PC-3 (cell line): ENCODE data around the gene EXOG.

Experiments
- CTCF ChIP-seq: fragments of 300-600 bp; sonication (generic); conservative IDR thresholded peaks from 2 replicates; pipeline ENCODE4 v1.5.1; 2017; ENCODE audit warnings: antibody characterized with exemption, low read depth, mild to moderate bottlenecking, low read length
- EZH2 ChIP-seq: fragments of 300-600 bp; sonication (generic); IDR thresholded peaks from one replicate; pipeline ENCODE4 v1.6.1; 2017; ENCODE audit warnings: antibody characterized with exemption, mild to moderate bottlenecking, low read length; ENCODE audit not compliant: unreplicated experiment
- EZH2phosphoT487 ChIP-seq: fragments of 300-600 bp; sonication (generic); IDR thresholded peaks from 2 replicates; pipeline ENCODE4 v1.6.1; 2018; ENCODE audit warnings: mild to moderate bottlenecking, antibody characterized with exemption, low read length, borderline replicate concordance

GRCh38 chr3:38493031-38493430 is 3.1 kb upstream of the EXOG start:
- TF ChIP-seq CTCF, result no peak
- no peak for TF ChIP-seq EZH2phosphoT487
- no peak for TF ChIP-seq EZH2
